HepG2 (cell line): ENCODE measurements around the gene ZNF853. TPM values are rescaled to one million over a fixed set of nuclear protein-coding genes. Genes with fewer than 3 reads are reported as not detected.

Source experiments
- ATF7-NPFF ChIP-seq: sonication (generic); formaldehyde crosslinking; IDR thresholded peaks from 2 replicates; pipeline ENCODE4 v1.8.1; 2023; ENCODE audit warnings: mild to moderate bottlenecking, low read depth, missing genetic modification reagents, moderate library complexity
- EP300 ChIP-seq, 3 experiments: sonication (generic) in 1 of 3; formaldehyde crosslinking in 1 of 3; IDR thresholded peaks; 2 replicates each; pipeline versions ENCODE4 v1.5.1 to v1.6.1; 2011 to 2020; ENCODE audit warnings: low read depth in 2 of 3, low read length in 2 of 3, borderline replicate concordance in 1 of 3, improper control_type of control experiment in 1 of 3, mild to moderate bottlenecking in 1 of 3, missing genetic modification reagents in 1 of 3, moderate library complexity in 1 of 3
- FOSL1 ChIP-seq: sonication (generic); formaldehyde crosslinking; IDR thresholded peaks from 2 replicates; pipeline ENCODE4 v1.9.0; 2021; ENCODE audit warnings: missing genetic modification reagents, borderline replicate concordance
- HNRNPL ChIP-seq: fragments of 200-400 bp; formaldehyde crosslinking; IDR thresholded peaks from 2 replicates; pipeline ENCODE4 v1.6.1; 2017; ENCODE audit warnings: mild to moderate bottlenecking, low read depth, low read length
- HOXA7 ChIP-seq: sonication (generic); formaldehyde crosslinking; IDR thresholded peaks from 2 replicates; pipeline ENCODE4 v1.8.1; 2022; ENCODE audit warnings: mild to moderate bottlenecking, missing genetic modification reagents, moderate library complexity
- KDM4B ChIP-seq: sonication (generic); formaldehyde crosslinking; IDR thresholded peaks from 2 replicates; pipeline ENCODE4 v1.4.0; 2020; ENCODE audit warnings: missing genetic modification reagents
- KLF15 ChIP-seq: sonication (generic); formaldehyde crosslinking; IDR thresholded peaks from 2 replicates; pipeline ENCODE4 v1.8.1; 2023; ENCODE audit warnings: borderline replicate concordance, mild to moderate bottlenecking, inconsistent platforms, missing genetic modification reagents, mixed read lengths
- NR1H2 ChIP-seq: sonication (generic); formaldehyde crosslinking; IDR thresholded peaks from 2 replicates; pipeline ENCODE4 v1.8.1; 2022; ENCODE audit warnings: low read depth, missing genetic modification reagents, borderline replicate concordance
- RAD51 ChIP-seq: fragments of 450-650 bp; IDR thresholded peaks from 2 replicates; pipeline ENCODE4 v1.6.1; 2016; ENCODE audit warnings: borderline replicate concordance
- RARA ChIP-seq: IDR thresholded peaks from 2 replicates; pipeline ENCODE4 v1.6.1; 2016; ENCODE audit warnings: missing genetic modification reagents, missing compliant biosample characterization
- RARG ChIP-seq: sonication (generic); formaldehyde crosslinking; IDR thresholded peaks from 2 replicates; pipeline ENCODE4 v1.4.0; 2020; ENCODE audit warnings: low read depth, mild to moderate bottlenecking, missing genetic modification reagents
- SMARCC2 ChIP-seq: fragments of 450-650 bp; IDR thresholded peaks from 2 replicates; pipeline ENCODE4 v1.6.1; 2017; ENCODE audit warnings: antibody characterized with exemption, mild to moderate bottlenecking
- XBP1 ChIP-seq: sonication (generic); formaldehyde crosslinking; IDR thresholded peaks from 2 replicates; pipeline ENCODE4 v1.5.0; 2020; ENCODE audit warnings: missing genetic modification reagents
- ZFP36L2 ChIP-seq: sonication (generic); formaldehyde crosslinking; IDR thresholded peaks from 2 replicates; pipeline ENCODE4 v1.4.0; 2020; ENCODE audit warnings: missing genetic modification reagents
- ZKSCAN5 ChIP-seq: sonication (generic); formaldehyde crosslinking; IDR thresholded peaks from 2 replicates; pipeline ENCODE4 v1.5.1; 2020; ENCODE audit warnings: mild to moderate bottlenecking, missing genetic modification reagents
- ZNF180 ChIP-seq: sonication (generic); formaldehyde crosslinking; IDR thresholded peaks from 2 replicates; pipeline ENCODE4 v1.4.0; 2020; ENCODE audit warnings: low read depth, missing genetic modification reagents, borderline replicate concordance
- ZNF282 ChIP-seq: fragments of 450-650 bp; IDR thresholded peaks from 2 replicates; pipeline ENCODE4 v1.6.1; 2018; ENCODE audit not compliant: partially characterized antibody
- ZNF350 ChIP-seq: sonication (generic); formaldehyde crosslinking; IDR thresholded peaks from 2 replicates; pipeline ENCODE4 v1.4.0; 2020; ENCODE audit warnings: mild to moderate bottlenecking, low read depth, missing genetic modification reagents, borderline replicate concordance
- ZNF557 ChIP-seq: sonication (generic); formaldehyde crosslinking; IDR thresholded peaks from 2 replicates; pipeline ENCODE4 v1.4.0; 2020; ENCODE audit warnings: missing genetic modification reagents
- polyA plus RNA-seq, 8 experiments: library from polyadenylated mRNA; depleted of rRNA in 3 of 8; stranded (reverse) in 7 of 8; unstranded in 1 of 8; fragments of >200 nt; fragmentation: Illumina TruSeq in 4 of 8; extraction: Trizol in 4 of 8; gene quantifications; 2 replicates each; pipeline versions ENCODE4 v1.2.1 to v1.2.3, GENCODE V29; 2011 to 2016; ENCODE audit warnings: low read depth in 4 of 8, missing spikeins in 1 of 8, mixed read lengths in 1 of 8; ENCODE audit not compliant: insufficient read depth in 1 of 8
- total RNA-seq, 5 experiments: library from RNA; depleted of rRNA; stranded (reverse); fragments of >200 nt; fragmentation: Illumina TruSeq; extraction: Trizol; gene quantifications; 2 replicates each; pipeline ENCODE4 v1.2.3, GENCODE V29; 2016; ENCODE audit warnings: low read depth in 1 of 5
- TF ChIP-seq, protein P1 (sequence below): sonication (generic); formaldehyde crosslinking; IDR thresholded peaks from 2 replicates; pipeline ENCODE4 v1.8.1; 2023; ENCODE audit warnings: mild to moderate bottlenecking, moderate library complexity, missing genetic modification reagents
- TF ChIP-seq, protein P2 (sequence below): IDR thresholded peaks from 2 replicates; pipeline ENCODE4 v1.6.1; 2016; ENCODE audit warnings: low read depth, borderline replicate concordance
- TF ChIP-seq, protein P3 (sequence below): sonication (generic); formaldehyde crosslinking; IDR thresholded peaks from 2 replicates; pipeline ENCODE4 v1.8.0; 2022; ENCODE audit warnings: mild to moderate bottlenecking, missing genetic modification reagents
- TF ChIP-seq, protein P4 (sequence below), 2 experiments: sonication (generic) in 1 of 2; formaldehyde crosslinking in 1 of 2; IDR thresholded peaks; 2 replicates each; pipeline versions ENCODE4 v1.4.0 to v1.6.1; 2018 to 2020; ENCODE audit warnings: missing genetic modification reagents in 2 of 2, borderline replicate concordance in 1 of 2, low read depth in 1 of 2, mild to moderate bottlenecking in 1 of 2, missing biosample characterization in 1 of 2
- TF ChIP-seq, protein P5 (sequence below): sonication (generic); formaldehyde crosslinking; IDR thresholded peaks from 2 replicates; pipeline ENCODE4 v1.4.0; 2020; ENCODE audit warnings: mild to moderate bottlenecking, missing genetic modification reagents

The ZNF853 gene
- total and polyA plus RNA-seq, 2 of the 13 experiments (the other 11 are each of a cell fraction or from before 2014, with no cell fraction given), result 2.1 to 6.2 TPM

DNA sequence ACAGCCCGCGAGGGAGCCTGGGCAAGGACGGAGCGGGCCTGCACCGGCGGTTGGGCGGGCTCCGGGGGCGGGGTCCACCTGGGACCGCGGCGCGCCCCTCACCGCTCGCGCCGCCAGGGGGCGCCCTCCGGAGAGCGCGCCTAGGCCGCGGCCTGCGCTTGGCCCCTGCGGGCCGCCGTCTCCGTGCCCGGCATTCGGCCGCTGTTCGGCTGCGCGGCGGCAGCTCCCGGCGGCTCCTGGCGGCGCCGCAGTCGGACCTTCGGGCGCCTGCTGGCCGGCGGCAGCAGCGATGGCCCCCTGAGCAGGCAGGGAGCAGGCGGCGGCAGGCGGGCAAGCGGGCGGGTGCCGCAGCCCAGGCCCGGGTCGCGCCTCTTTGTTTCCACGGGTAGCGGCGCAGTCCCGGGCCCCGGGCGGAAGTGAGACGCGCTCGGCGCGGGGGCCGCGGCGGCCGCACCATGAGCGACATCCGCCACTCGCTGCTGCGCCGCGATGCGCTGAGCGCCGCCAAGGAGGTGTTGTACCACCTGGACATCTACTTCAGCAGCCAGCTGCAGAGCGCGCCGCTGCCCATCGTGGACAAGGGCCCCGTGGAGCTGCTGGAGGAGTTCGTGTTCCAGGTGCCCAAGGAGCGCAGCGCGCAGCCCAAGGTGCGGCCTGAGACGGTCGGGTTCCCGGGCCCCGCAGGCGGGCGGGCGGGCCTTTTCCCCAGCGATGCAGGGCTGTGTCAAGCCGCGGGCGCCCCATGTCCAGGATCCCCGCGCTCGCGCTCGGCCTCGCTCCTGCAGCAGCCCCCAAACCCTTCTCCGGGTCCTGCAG, 25.4 kb upstream of the ZNF853 start, which contains the start of gene INTS15 (continued):
- TF ChIP-seq ZNF557 (CRISPR knock-in tag) (no peak), HNRNPL (no peak), EP300 (IDR thresholded peaks at IDR 0.05; ENCODE audit: low read depth in 2 of 2, low read length in 2 of 2) (peak in 1 of 2 experiments; percentile 21; a peak in 1 of 4 replicates), EP300 (CRISPR knock-in tag; IDR thresholded peaks at IDR 0.05; ENCODE audit: borderline replicate concordance) (peak; percentile 28; the same call in 1 of the 2 replicates), XBP1 (CRISPR knock-in tag) (no peak), ZKSCAN5 (CRISPR knock-in tag) (no peak), ZNF350 (no peak; the same call in 1 of the 2 replicates), KDM4B (CRISPR knock-in tag) (no peak), ZNF282 (no peak), FOSL1 (no peak), RAD51 (no peak), RARA (CRISPR knock-in tag) (no peak), ZFP36L2 (CRISPR knock-in tag) (no peak), HOXA7 (CRISPR knock-in tag) (no peak), NR1H2 (CRISPR knock-in tag) (no peak), SMARCC2 (no peak), KLF15 (CRISPR knock-in tag) (no peak), ZNF180 (CRISPR knock-in tag) (no peak), RARG (CRISPR knock-in tag) (no peak), ATF7-NPFF (CRISPR knock-in tag) (peak; percentile 56)
- TF ChIP-seq, protein P1, sequence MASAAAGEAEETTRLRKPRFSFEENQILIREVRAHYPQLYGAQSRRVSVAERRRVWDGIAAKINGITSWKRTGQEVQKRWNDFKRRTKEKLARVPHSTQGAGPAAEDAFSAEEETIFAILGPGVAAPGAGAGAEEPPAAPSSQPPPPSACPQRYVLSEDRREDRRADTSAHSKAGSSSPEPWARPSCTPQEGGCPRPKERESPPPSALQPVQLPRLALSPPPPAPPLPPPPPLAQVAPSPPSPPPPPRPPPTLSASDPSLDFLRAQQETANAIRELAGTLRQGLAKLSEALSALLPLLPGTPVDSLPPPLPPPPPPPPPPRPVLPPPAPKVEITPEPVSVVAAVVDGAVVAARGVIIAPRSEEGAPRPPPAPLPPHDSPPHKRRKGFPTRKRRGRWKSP (CRISPR knock-in tag), result peak; percentile 90
- TF ChIP-seq, protein P2, sequence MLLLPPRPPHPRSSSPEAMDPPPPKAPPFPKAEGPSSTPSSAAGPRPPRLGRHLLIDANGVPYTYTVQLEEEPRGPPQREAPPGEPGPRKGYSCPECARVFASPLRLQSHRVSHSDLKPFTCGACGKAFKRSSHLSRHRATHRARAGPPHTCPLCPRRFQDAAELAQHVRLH (CRISPR knock-in tag), result peak; percentile 66; the same call in 1 of the 2 replicates
- TF ChIP-seq, protein P3, sequence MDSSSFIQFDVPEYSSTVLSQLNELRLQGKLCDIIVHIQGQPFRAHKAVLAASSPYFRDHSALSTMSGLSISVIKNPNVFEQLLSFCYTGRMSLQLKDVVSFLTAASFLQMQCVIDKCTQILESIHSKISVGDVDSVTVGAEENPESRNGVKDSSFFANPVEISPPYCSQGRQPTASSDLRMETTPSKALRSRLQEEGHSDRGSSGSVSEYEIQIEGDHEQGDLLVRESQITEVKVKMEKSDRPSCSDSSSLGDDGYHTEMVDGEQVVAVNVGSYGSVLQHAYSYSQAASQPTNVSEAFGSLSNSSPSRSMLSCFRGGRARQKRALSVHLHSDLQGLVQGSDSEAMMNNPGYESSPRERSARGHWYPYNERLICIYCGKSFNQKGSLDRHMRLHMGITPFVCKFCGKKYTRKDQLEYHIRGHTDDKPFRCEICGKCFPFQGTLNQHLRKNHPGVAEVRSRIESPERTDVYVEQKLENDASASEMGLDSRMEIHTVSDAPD (CRISPR knock-in tag), result no peak
- TF ChIP-seq, protein P4, sequence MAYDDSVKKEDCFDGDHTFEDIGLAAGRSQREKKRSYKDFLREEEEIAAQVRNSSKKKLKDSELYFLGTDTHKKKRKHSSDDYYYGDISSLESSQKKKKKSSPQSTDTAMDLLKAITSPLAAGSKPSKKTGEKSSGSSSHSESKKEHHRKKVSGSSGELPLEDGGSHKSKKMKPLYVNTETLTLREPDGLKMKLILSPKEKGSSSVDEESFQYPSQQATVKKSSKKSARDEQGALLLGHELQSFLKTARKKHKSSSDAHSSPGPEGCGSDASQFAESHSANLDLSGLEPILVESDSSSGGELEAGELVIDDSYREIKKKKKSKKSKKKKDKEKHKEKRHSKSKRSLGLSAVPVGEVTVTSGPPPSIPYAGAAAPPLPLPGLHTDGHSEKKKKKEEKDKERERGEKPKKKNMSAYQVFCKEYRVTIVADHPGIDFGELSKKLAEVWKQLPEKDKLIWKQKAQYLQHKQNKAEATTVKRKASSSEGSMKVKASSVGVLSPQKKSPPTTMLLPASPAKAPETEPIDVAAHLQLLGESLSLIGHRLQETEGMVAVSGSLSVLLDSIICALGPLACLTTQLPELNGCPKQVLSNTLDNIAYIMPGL (CRISPR knock-in tag; IDR thresholded peaks at IDR 0.05; ENCODE audit: borderline replicate concordance in 1 of 2, low read depth in 1 of 2), result peak; percentile 62 to 75
- TF ChIP-seq, protein P5, sequence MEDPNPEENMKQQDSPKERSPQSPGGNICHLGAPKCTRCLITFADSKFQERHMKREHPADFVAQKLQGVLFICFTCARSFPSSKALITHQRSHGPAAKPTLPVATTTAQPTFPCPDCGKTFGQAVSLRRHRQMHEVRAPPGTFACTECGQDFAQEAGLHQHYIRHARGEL (CRISPR knock-in tag), result no peak
